GM21528 (cell line): ENCODE measurements around the gene SLC38A1.
"Not testable (repeated sequence)": the region's sequence is repeated elsewhere in the genome, so short reads cannot be mapped to it uniquely, and the experiment has no call there.

Experiments used
- ATAC-seq: cut with Tn5 transposase; IDR thresholded peaks from one replicate; pipeline ENCODE4 v1.9.1; 2021; ENCODE audit warnings: mild to moderate bottlenecking, moderate library complexity; ENCODE audit not compliant: unreplicated experiment, low FRiP score

Gene SLC38A1

GRCh38 chr12:46268583-46269428, at the start of gene SLC38A1:
TSS of gene SLC38A1 (minus strand) at chr12:46269043. CDS start at chr12:46239800, 29,243 bp downstream.
- peak; percentile 73 for ATAC-seq

DNA sequence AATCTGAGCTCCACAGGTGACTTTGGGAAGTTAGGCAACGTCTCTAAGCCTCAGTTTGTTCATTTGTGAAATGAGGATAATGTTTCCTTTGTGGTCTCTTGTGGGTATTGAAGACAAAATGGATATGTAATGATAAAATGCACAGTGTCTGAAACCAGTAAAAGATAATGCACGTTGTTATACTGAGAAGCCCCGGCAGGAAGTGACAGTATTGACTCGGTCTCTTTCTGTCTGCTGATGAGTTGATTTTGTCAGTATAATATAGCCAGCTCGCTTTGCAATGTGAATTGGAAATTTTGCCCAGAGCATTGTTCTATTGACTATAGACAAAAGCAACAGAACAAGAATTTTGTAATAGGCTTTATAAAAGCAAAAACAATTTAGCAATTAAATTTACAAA, 49.2 kb upstream of the SLC38A1 start:
- ATAC-seq, result no peak

DNA sequence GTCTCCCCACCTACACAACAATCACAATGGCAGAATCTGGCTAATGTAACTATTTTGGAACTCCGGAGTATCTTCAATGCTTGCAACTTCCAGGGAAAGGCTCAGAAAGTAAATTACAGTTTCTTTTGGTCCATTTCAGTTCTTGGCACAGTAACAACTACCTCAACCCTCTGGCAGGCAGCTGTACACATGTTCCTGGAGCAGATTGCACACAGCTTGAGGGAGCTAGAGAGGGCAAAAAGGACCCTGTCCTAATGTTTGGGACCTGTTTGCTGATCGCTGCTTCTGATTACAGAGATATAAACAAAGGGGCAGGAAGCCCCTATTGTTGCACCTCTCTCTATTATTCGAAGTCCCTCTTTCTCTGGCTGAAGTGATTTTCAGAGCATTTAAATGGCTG, 35.2 kb upstream of the SLC38A1 start:
- ATAC-seq, result no peak

DNA sequence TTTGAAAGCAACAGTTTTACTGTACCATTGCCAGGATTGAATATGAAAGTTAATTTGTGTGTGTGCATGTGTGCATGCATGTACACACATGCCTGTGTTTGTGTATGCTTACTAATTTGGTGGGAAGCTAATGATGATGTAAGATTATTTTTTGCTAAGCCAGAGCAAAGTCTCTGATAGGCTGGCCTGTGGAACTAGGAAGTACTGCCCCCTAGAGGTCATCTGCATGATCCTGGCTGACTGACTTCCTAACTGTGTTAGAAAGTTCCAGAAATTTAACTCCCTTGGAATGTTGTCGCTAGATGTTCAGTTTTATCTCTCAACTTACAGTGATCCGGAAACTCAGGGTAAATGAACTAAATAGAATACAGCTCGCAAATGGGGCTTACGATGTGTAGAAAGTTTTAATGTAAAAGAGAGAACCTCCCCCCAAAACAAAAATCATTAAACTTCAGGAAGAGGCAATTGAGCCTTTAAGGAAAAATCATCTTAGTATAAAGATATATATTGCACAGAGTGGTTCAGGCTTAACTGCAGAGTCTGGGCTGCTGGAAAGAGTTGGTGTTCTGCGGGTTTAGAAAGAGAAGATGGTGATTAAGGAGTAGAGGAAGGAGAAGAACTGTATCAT, 34.3 kb upstream of the SLC38A1 start:
- ATAC-seq, result no peak

DNA sequence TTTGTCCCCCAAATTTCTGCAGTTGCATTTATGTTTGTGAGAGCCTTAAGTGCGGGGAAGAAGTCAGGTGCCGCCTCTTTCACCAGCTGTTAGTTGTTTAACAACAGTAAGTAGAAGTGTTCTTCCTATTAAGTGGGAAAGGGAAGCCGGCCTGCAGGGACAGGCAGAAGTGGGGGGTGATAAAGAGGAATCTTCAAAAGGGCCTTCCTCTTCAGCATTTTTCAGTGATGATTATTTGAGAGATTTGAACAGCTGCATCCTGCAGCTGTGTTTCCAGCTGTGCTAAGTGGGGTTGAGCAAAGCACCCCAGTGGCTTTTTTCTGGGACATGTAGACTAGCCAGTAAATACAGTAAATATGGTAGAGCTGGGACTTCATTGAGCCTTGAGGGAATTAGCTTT, 32.1 kb upstream of the SLC38A1 start:
- ATAC-seq, result no peak

GRCh38 chr12:46299851-46300250, 31.0 kb upstream of the SLC38A1 start:
- ATAC-seq, result no peak

DNA sequence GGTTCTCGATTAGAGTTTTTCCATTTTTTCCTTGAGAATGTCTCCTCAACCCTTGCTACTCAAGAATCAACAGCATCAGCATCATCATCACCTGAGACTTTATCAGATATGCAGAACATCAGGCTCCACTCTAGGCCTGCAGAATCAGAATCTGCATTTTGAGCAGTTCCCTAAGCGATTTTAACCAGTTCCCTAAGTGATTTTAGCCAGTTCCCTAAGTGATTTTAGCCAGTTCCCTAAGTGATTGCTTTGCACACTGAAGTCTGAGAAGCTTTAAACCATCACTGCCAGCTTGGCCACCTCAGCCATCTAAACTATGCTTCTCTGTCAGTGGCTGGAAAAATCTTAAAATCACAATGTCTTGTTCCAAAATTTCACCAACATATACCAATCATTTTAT, 29.4 kb upstream of the SLC38A1 start:
- no peak for ATAC-seq

GRCh38 chr12:46296822-46297221, 28.0 kb upstream of the SLC38A1 start:
- no peak for ATAC-seq

- ATAC-seq, result no peak
Measured at GRCh38 chr12:46292754-46293402, 24.0 kb upstream of the SLC38A1 start.

- ATAC-seq, result not testable (repeated sequence)
Measured at GRCh38 chr12:46291953-46292352, 23.1 kb upstream of the SLC38A1 start.

DNA sequence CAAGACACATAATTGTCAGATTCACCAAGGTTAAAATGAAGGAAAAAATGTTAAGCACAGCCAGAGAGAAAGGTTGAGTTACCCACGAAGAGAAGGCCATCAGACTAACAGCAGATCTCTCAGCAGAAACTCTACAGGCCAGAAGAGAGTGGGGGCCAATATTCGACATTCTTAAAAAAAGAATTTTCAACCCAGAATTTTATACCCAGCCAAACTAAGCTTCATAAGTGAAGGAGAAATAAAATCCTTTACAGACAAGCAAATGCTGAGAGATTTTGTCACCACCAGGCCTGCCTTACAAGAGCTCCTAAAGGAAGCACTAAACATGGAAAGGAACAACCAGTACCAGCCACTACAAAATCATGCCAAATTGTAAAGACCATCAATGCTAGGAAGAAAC, 16.3 kb upstream of the SLC38A1 start:
- ATAC-seq, result not testable (repeated sequence)

- no peak for ATAC-seq
Measured at GRCh38 chr12:46282829-46283228, 14.0 kb upstream of the SLC38A1 start.

DNA sequence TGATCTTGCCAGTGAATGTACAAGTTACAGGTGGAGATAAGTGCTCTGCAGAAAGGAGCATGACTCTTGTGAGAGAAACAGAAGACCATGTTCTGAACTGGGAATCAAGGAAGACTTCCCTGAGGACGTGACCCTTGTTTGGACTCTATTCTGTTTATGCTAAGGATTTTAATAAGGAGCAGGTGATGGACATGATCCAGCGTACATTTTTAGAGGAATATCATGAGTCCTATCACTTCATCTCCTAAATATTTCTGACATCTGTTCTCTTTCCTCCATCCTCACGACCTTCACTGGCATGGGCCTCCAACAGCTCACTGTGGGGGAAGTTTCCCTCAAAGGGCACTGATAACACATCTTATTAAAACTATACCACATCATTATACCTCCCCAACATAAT, 7.9 kb upstream of the SLC38A1 start:
- ATAC-seq, result no peak

GRCh38 chr12:46271863-46272262, 3.0 kb upstream of the SLC38A1 start:
- ATAC-seq, result no peak

- peak; percentile 14 for ATAC-seq
Measured at GRCh38 chr12:46269429-46270241, 792 bp upstream of the SLC38A1 start.

- ATAC-seq, result no peak
Measured at GRCh38 chr12:46267825-46268582, 839 bp downstream of the SLC38A1 start.

GRCh38 chr12:46267575-46267824, 1.3 kb downstream of the SLC38A1 start:
- no peak for ATAC-seq

GRCh38 chr12:46266869-46267574, 1.8 kb downstream of the SLC38A1 start:
- ATAC-seq, result no peak

DNA sequence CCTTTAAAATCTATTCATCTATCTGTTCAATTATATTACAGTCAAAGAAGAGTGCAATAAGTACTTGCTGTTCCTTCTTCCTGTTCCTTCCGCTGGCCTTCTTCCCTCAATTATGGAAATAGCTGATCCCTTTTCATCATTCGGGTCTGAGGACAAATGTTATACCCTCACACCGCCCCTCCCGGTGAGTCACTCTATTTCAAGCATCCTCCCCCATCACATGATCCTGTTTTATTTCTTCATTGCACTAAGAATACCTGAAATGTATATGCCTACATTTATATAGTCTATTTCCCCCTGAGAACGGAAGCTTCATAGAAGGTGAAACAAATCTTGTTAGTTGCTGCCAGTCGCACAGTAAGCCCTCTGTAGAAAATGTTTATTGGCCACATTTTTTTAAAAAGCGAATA, 2.5 kb downstream of the SLC38A1 start:
- ATAC-seq, result no peak

GRCh38 chr12:46265734-46266133, 3.1 kb downstream of the SLC38A1 start:
- no peak for ATAC-seq
